T-helper 1 cell (primary cell): ENCODE results near the gene RPP14.

Experiments used
- DNase-seq, 5 donors: peaks; one replicate each; pipeline ENCODE4 v3.0.0-alpha.2; 2012 to 2020

Gene RPP14

DNA sequence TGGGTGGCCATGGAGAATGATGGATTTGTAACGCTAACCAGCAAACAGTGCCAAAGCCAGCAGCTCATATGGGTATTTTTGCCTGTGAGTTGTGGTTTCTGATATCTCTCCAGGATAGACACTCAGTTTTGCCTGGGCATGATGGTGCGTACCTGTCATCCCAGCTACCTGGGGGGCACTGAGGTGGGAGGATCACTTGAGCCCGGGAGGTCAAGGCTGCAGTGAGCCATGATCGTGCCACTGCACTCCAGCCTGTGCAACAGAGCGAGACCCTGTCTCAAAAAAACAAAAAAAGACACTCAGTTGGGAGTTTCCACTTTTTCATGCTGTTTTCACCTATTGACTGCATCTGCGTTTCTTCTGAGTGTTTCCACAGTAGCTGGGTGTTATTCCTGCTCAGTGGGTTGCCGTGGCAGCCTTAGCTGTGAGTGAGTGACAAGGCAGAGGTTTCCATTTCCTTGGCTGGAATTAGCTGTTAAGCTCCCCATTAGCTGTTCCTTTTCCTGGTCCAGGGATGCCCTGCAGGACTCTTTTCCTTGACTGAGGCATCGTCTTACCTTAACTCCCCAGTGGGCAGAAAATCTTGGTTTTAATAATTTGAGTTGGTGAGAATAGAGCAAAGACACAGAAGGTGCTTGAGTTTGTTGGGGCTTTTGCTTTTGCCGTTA is 14.2 kb upstream of the RPP14 start:
- no peak for DNase-seq

DNA sequence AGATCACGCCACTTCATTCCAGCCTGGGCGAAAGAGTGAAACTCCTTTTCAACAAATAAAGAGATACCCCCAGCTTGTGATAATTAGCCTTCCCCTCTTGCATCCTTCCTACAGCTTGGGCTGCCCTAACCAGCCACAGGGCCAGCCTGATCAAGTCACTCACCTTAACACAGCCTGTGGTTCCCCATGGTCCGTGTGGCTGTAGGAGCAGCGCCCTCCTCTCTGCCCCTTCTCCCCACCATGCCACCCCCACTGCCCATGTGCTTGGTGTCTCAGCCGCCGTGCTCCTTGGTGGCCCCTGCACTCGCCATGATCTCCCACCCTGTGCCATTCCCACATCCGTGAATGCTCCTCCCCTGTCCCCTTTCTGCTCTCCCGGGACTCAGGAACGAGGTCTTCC is 13.2 kb upstream of the RPP14 start:
- DNase-seq, result no peak

DNA sequence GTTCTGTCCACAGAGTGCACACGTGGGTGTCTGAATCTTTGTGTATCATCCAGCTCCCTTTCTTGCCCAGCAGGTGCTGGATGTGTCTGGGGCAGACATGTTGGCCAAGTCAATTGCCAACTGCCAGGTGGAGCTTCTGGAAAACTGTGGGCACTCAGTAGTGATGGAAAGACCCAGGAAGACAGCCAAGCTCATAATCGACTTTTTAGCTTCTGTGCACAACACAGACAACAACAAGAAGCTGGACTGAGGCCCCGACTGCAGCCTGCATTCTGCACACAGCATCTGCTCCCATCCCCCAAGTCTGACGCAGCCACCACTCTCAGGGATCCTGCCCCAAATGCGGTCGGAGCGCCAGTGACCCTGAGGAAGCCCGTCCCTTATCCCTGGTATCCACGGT is 12.5 kb upstream of the RPP14 start:
- DNase-seq, result no peak

DNA sequence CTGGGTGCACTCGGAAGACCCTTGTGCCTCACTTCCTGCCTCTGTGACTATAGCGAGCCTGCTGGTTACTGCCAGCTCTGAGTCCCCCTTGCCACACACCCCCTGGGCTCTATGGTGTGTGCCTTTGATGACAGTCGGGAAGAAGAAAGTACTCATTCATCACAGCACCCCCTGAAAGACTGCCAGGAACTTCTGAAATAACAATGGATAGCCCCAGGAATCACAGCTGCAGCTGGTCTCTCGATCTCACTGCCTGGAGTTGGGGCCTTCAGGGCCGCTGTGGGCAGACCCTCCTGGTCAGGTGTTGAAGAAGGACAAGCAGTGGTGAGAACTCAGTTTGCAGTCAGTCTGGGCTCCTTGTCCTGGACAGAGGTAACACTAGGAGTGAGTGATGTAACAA is 9.8 kb upstream of the RPP14 start:
- no peak for DNase-seq

DNA sequence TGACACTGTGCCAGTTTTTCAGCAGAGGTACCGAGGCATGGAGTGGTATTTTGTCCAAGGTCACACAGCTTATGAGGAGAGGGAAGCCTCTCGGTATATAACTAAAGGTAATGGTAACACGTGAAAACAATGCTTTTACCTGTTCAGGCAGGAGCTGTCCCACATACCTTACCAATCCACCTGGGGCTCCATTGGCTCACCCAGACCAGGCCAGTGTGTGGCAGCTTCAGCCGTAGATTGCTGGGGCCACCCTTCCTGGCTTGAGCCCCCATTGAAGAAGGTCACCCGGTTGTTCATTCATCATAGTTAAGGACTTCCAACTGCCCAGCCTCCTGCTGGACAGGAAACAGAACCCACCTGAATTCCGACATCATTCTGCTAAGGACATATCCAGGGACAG is 9.2 kb upstream of the RPP14 start:
- no peak for DNase-seq

DNA sequence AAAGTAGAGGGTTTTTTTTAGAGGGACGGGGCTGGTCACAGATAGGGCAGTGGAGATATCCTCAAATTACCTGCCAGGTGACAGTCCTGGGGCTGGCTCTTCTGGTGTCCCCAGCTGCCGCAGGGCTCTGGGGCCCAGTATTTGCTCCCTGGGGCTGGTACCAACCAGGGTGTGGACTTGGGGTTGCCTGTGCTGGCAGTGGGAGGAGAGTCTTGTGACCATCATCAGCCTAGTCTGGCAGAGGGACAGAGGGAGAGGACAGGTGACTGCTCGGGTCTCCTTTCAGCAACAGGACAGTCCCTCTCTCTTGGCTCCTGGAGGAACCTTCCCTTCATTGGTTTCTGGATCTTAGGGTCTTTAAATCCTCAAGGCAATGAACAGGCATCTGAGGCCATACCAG is 7.9 kb upstream of the RPP14 start:
- no peak for DNase-seq

DNA sequence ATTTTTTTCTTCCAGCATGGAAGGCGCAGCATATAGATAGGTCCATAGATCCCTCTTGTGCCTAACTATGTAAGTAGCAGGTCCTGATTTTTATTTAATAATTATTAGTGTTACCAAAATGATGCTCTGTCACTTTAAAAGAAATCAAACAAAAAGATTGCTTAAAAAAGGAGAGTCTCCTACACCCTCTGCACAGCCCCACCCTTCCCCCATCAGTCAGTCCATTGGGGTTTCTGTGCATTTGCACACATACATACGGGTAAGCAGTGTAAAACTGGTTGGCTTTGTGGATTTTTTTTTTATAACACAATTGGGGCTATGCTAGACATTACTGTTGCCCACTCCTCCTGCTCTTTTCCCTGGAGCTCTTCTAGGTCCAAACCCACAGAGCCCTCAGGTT is 7.0 kb upstream of the RPP14 start:
- no peak for DNase-seq

DNA sequence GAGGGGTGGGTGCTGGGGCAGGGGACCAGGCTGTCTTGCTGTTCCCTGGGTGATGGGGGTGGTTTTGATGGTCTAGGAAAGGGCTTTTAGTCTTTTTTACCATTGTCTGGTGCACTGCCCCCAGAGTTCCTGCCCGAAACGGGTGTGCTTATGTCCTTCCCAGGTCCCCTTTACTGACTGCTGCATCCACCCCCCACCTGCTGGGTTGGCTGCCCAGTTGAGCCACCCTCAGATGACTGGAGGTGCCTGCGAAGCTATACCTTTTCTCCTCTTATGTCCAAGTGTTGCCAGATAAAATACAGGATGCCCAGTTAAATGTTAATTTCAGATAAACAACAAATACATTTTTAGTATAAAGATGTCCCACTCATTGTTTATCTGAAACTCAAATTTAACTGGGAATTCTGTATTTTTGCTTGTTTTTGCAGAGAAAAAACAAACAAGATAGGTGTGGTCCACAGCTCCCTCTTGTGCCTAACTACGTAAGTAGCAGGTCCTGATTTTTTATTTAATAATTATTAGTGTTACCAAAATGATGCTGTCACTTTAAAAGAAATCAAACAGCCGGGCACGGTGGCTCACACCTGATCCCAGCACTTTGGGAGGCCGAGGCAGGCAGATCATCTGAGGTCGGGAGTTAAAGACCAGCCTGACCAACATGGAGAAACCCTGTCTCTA is 6.1 kb upstream of the RPP14 start:
- DNase-seq, result no peak

DNA sequence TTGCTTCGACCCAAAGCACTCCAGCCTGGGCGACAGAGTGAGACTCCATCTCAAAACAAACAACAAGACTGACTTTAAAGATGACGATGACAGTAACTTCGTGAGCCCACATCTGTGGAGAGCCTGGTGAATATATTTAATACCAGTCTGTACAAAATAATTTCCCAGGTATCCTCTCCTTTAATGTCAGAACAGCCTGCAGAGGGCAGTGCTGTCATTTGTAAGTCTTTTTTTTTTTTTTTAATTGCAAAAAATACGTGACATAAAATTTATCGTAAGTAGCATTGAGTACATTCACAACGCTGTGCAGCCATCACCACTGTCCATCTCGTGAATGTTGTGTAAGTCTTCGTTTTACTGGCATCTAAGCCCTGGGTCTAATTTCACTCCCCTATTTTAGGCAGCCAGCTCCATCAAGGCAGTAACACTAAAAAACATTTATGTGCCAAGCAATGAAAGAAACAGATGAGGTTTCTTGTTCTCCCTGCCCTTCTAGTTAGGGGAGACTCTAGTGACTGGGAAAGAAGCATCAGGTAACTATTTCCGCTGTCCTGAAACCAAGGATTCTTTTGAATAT is 1.7 kb downstream of the RPP14 start:
- peak in 4 of 5 donors; percentile 26 to 61 (median 32) for DNase-seq

DNA sequence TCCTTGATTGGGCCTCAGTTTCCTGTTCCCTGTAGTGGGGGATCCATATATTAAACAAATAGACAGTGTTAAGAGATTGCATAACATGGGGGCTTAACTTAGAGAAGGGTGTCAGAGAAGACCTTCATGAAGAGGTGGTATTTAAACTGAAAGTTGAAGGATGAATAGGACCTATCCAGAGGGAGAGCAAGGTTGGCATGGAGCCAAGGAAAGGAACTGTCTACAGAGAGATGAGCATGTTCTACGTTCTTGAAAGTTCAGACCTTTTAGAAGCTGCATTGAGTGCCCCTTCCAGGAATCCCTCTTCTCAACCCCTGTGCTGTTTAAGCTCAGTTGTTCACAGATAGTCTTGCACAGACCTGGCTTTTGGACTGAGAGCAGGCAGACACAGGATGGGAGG is 2.7 kb downstream of the RPP14 start:
- DNase-seq, result no peak

DNA sequence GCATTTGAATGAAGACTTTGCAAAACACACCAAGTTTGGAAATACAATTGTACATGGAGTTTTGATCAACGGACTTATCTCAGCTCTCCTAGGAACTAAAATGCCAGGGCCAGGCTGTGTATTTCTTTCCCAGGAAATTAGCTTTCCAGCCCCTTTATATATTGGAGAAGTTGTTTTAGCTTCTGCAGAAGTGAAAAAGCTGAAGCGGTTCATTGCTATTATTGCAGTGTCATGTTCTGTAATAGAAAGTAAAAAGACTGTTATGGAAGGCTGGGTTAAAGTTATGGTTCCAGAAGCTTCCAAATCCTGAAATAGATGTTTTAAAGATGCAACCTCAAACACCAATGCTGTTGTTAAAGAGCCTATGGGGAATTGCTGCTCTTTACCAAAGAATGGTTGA is 11.8 kb downstream of the RPP14 start:
- no peak for DNase-seq

DNA sequence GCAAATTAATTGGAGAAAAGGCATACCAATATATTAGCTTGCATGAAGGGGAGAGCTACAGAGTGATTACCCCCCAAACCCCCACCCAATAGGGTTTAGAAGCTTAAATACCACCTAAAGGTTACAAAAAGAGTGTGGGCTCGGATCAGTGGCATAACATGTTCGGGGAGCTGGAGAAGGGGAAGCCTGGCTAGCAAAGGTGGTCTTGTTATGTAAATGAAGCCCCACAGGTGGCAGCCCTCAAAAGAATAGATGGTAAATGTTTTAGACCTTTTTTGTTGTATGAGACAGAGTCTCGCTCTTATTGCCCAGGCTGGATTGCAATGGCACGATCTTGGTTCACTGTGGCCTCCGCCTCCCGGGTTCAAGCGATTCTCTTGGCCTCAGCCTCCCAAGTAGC is 15.7 kb downstream of the RPP14 start:
- no peak for DNase-seq

DNA sequence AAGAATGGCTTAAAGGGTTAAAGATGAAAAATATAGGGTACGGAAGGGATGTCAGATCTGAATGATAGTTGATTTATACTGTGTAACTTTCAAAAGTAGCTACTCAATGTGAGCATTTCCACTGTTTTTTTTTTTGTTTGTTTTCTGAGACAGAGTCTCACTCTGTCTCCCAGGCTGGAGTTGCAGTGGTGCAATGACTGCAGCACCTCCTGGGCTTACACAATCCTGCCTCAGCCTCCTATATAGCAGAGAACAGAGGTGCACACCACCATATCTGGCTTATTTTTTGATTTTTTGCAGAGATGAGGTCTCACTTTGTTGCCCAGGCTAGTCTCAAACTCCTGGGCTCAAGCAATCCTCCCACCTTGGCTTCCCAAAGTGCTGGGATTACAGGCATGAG is 16.7 kb downstream of the RPP14 start:
- no peak for DNase-seq

DNA sequence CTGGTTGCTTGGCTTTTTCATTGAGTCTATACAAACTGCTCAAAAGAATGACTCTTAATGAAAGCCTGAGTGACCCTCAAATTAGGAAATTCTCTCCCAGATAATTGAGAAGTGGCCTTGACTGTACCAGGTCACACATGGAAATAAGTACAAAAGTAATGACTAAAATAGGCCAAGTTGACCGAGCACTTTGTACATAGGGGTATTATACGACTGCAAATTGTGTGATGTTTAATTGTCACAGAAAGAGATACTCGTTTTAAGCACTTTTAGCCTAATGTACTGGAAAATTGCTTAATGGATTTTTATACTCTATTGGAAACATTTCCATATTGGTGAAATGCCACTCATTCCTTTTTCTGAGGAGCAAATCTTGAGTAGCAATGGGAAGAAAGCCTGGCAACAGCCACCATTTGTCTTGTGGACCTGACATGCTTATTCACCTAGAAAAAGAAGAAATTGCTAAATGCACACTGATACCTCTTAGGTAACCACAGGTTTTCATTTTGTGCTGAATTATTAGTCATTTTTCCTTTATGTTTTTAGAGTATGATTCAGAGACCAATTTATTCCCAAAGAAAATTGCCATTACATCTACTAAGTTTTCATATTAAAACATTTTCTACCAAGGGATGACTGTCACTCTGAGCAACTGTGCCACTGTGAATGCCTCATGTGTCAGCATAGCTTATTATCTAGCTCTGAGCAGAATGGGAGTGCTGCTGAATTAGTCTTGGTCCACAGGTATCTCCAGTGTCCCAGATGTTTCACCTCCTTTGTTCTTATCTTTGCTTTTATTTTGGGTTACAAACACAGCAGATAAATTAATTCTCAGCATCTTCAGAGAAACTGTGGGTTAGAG is 17.7 kb downstream of the RPP14 start:
- no peak for DNase-seq

DNA sequence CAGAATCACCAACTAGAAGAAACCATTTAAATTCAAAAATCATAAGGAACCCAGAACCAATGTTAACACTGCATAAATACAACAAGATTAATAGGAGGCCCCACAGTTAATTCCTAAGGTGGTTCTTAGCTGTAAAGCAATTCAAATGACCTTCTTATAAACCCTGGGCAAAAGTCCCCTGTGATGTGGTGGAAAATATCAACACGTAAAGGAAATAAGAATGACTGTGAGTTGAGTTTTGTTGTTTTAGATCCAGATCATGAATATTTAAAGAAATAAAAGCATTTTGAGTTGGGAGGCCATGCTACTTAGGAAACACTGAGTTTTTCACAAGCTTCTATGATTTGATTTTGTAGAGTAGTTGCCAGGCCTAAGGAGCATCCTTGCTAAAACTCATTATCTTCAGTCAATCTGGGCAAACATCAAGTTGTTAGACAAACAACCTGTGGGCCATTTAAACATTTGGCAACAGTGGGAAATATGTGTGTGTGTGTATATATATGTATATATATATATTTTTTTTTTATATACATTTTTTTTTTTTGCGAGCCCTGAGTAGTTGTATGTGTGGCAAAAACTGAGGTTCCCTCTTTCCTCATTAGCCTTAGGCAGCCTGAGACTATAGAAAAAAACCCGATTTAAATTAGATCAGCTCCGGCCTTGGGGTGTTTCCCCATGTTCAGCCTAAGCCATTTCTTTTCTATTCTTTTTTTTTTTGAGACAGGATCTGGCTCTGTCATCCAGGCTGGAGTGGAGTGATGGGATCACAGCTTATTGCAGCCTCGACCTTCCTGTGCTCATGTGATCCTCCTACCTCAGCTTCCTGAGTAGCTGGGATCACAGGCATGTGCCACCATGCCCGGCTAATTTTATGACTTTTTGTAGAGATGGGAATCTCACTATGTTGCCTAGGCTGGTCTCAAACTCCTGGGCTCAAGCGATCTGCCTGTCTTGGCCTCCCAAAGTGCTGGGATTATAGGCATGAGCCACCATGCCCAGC is 18.6 kb downstream of the RPP14 start:
- DNase-seq, result peak in 1 of 5 donors; percentile 40

DNA sequence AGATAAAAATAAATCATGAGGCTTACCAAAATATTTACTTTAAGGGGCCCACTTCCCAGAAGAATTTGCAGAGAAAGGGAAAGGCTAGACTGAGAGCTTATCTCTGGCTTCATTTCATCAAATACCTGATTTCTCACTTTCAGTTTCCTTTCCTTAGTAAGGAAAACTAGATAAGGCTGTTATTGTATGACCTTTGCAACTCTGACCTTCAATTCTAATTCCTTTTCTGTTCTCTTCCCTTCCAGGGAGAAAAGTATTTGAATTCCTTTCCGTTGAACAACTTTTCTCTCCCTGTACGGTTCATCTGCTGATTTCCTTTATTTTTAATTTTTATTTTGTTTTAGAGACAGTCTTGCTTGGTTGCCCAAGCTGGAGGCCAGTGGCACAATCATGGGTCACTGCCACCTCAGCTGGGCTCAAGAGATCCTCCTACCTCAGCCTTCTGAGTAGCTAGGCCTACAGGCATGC is 19.5 kb downstream of the RPP14 start:
- DNase-seq, result no peak

DNA sequence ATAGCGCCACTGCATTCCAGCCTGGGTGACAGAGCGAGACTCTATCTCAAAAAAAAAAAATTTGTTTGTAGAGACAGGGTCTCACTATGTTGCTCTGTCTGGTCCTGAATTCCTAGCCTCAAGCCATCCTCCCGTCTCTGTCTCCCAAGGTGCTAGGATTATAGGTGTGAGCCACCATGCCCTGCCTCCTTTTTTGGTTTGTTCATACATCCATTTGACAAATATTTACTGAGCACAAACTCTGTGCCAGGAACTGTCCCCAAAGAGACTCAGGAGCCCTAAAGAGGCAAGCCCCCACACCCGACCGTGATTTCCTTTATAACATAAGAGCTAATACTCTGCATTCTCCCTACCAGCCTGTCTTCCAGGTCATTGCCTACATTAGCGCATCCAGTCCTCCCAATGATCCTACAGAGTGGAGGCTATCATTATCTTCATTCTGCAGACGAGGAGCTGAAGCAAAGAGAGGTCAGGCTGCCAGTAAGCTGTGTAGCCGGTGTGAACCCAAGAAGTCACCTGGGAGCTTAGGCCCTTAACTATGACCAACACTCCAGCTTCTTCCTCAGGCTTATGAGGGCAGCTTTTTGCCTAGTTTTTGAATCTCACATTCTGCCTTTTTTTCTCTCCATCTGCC is 20.3 kb downstream of the RPP14 start:
- no peak for DNase-seq

DNA sequence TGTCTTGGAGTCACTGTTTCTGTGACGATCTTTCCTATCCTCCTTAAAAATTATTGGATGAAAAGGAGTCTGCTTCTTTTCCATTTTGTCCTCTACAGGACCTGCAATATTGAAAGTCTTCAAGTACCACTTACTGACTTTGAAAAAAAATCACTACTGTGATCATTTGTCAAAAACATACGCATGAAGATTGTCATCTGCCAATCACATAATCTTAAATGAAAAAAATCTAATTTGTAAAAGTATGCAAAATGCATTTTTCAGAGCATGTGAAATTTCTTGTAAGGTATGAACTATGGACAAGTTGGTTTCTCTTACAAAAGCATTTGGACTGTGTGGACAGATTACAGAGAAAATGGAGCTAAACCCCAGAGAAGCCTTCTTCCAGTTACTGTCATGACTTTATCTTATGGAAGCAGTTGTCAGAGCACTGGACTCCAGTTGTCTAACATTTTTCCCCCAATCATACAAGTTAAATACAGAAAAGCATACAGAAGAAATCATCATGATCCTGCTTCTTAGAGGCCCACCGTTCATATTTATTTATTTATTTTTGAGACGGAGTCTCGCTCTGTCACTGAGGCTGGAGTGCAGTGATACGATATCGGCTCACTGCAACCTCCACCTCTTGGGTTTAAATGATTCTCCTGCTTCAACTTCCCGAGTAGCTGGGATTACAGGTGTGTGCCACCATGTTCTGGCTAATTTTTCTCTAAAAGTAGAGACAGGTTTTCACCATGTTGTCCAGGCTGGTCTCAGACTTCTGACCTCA is 23.3 kb downstream of the RPP14 start:
- DNase-seq, result no peak

DNA sequence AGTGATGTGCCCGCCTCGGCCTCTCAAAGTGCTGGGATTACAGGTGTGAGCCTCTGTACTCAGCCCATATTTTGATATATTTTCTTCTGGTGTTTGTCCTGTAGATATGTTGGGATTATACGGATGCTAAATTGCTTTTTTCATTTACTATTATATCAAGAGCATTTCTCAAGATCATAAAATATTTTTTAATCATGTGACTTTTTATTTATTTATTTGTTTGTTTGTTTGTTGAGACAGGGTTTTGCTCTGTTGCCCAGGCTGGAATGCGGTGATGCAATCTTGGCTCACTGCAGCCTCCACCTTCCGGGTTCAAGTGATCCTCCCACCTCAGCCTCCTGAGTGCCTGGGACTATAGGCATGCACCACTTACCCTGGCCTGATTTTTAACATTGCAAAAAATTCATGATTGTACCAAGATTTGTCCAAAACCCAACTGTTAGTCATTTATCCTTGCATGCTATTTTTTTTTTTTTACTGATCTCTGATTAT is 23.9 kb downstream of the RPP14 start:
- DNase-seq, result no peak

DNA sequence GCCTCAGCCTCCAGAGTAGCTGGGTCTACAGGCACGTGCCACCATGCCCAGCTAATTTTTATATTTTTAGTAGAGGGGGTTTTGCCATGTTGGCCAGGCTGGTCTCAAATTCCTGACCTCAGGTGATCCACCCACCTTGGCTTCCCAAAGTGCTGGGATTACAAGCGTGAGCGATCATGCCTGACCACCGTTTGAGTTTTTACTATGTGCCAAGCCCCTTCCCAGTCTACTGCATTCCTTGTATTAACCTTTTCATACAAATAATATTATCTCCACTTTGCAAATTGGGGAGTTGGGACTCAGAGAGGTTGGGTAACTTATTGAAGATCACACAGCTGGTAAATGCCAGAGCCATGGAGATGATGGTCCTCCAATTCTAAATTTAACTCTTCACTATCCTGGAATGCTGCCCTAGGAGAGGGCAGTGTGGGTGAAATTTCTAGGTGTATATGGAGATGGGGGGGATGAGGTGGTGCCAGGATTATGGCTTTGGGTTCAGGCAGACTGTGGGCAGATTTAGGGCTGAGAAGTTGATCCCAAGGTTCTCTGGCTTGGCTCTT is 25.6 kb downstream of the RPP14 start:
- DNase-seq, result no peak
